HEK293 (cell line): ENCODE measurements around the gene SQSTM1.
A peak's percentile ranks its signal among the peaks of the same experiment; 100 is the strongest.

Source experiments
- GFI1B ChIP-seq: fragments of 450-650 bp; formaldehyde crosslinking; IDR thresholded peaks from 2 replicates; pipeline ENCODE4 v1.5.1; 2016; ENCODE audit warnings: missing biosample characterization, missing genetic modification characterization
- HOXD13 ChIP-seq: sonication (generic); formaldehyde crosslinking; IDR thresholded peaks from 2 replicates; pipeline ENCODE4 v1.8.0; 2022; ENCODE audit warnings: missing genetic modification reagents, borderline replicate concordance
- IKZF3 ChIP-seq: fragments of 450-650 bp; IDR thresholded peaks from 2 replicates; pipeline ENCODE4 v1.5.0; 2018; ENCODE audit warnings: missing biosample characterization, mild to moderate bottlenecking, missing genetic modification characterization, moderate library complexity
- KLF8 ChIP-seq: fragments of 450-650 bp; formaldehyde crosslinking; IDR thresholded peaks from 2 replicates; pipeline ENCODE4 v1.5.1; 2016; ENCODE audit warnings: missing biosample characterization, missing genetic modification characterization
- MEIS1 ChIP-seq: sonication (generic); formaldehyde crosslinking; IDR thresholded peaks from 2 replicates; pipeline ENCODE4 v1.8.1; 2022; ENCODE audit warnings: missing genetic modification reagents, mild to moderate bottlenecking, borderline replicate concordance
- SP2 ChIP-seq: fragments of 450-650 bp; formaldehyde crosslinking; IDR thresholded peaks from 2 replicates; pipeline ENCODE4 v1.5.1; 2016; ENCODE audit warnings: missing biosample characterization, missing genetic modification characterization
- ZBTB17 ChIP-seq: fragments of 450-650 bp; formaldehyde crosslinking; IDR thresholded peaks from 2 replicates; pipeline ENCODE4 v1.5.1; 2016; ENCODE audit warnings: missing biosample characterization, missing genetic modification characterization
- ZEB2 ChIP-seq: fragments of 450-650 bp; formaldehyde crosslinking; IDR thresholded peaks from 2 replicates; pipeline ENCODE4 v1.5.1; 2016; ENCODE audit warnings: missing biosample characterization, missing genetic modification characterization
- ZNF114 ChIP-seq: fragments of 450-650 bp; formaldehyde crosslinking; IDR thresholded peaks from 2 replicates; pipeline ENCODE4 v1.5.0; 2017; ENCODE audit warnings: missing biosample characterization, missing genetic modification characterization
- ZNF132 ChIP-seq: fragments of 450-650 bp; formaldehyde crosslinking; IDR thresholded peaks from 2 replicates; pipeline ENCODE4 v1.5.1; 2017; ENCODE audit warnings: missing biosample characterization, missing genetic modification characterization, borderline replicate concordance
- ZNF157 ChIP-seq: fragments of 450-650 bp; formaldehyde crosslinking; IDR thresholded peaks from 2 replicates; pipeline ENCODE4 v1.5.1; 2016; ENCODE audit warnings: missing biosample characterization, missing genetic modification characterization
- ZNF175 ChIP-seq: fragments of 450-650 bp; formaldehyde crosslinking; IDR thresholded peaks from 2 replicates; pipeline ENCODE4 v1.5.1; 2016; ENCODE audit warnings: missing biosample characterization, missing genetic modification characterization
- ZNF19 ChIP-seq: fragments of 450-650 bp; formaldehyde crosslinking; IDR thresholded peaks from 2 replicates; pipeline ENCODE4; 2016; ENCODE audit warnings: missing biosample characterization, missing genetic modification characterization, low read depth
- ZNF24 ChIP-seq: fragments of 450-650 bp; formaldehyde crosslinking; IDR thresholded peaks from 2 replicates; pipeline ENCODE4 v1.5.1; 2016; ENCODE audit warnings: missing biosample characterization, missing genetic modification characterization
- ZNF544 ChIP-seq: fragments of 450-650 bp; formaldehyde crosslinking; IDR thresholded peaks from 2 replicates; pipeline ENCODE4 v1.5.0; 2017; ENCODE audit warnings: missing biosample characterization, missing genetic modification characterization
- ZNF561 ChIP-seq: fragments of 450-650 bp; IDR thresholded peaks from 2 replicates; pipeline ENCODE4 v1.5.1; 2018; ENCODE audit warnings: missing biosample characterization, missing genetic modification characterization, borderline replicate concordance
- ZNF747 ChIP-seq: fragments of 450-650 bp; formaldehyde crosslinking; IDR thresholded peaks from 2 replicates; pipeline ENCODE4 v1.5.1; 2016; ENCODE audit warnings: missing biosample characterization, missing genetic modification characterization
- ZNF76 ChIP-seq: fragments of 450-650 bp; formaldehyde crosslinking; IDR thresholded peaks from 2 replicates; pipeline ENCODE4; 2016; ENCODE audit warnings: low read depth, missing biosample characterization, missing genetic modification characterization, borderline replicate concordance
- ZXDB ChIP-seq: fragments of 450-650 bp; formaldehyde crosslinking; IDR thresholded peaks from 2 replicates; pipeline ENCODE4 v1.5.1; 2016; ENCODE audit warnings: missing biosample characterization, missing genetic modification characterization
- TF ChIP-seq, protein P1 (sequence below): fragments of 450-650 bp; formaldehyde crosslinking; IDR thresholded peaks from 2 replicates; pipeline ENCODE4 v1.5.1; 2016; ENCODE audit warnings: missing biosample characterization, missing genetic modification characterization
- TF ChIP-seq, protein P2 (sequence below): fragments of 450-650 bp; formaldehyde crosslinking; optimal IDR thresholded peaks from 2 replicates; pipeline ENCODE3; 2016; ENCODE audit warnings: missing biosample characterization, mild to moderate bottlenecking, missing genetic modification characterization
- TF ChIP-seq, protein P3 (sequence below): fragments of 450-650 bp; formaldehyde crosslinking; IDR thresholded peaks from 2 replicates; pipeline ENCODE4 v1.5.1; 2016; ENCODE audit warnings: missing biosample characterization, missing genetic modification characterization
- TF ChIP-seq, protein P4 (sequence below): fragments of 450-650 bp; formaldehyde crosslinking; IDR thresholded peaks from 2 replicates; pipeline ENCODE4 v1.5.1; 2016; ENCODE audit warnings: missing biosample characterization, missing genetic modification characterization
- TF ChIP-seq, protein P5 (sequence below): fragments of 450-650 bp; IDR thresholded peaks from 2 replicates; pipeline ENCODE4 v1.5.1; 2018; ENCODE audit warnings: missing biosample characterization, missing genetic modification characterization
- TF ChIP-seq, protein P6 (sequence below): fragments of 450-650 bp; formaldehyde crosslinking; IDR thresholded peaks from 2 replicates; pipeline ENCODE4 v1.5.1; 2016; ENCODE audit warnings: missing biosample characterization, missing genetic modification characterization
- TF ChIP-seq, protein P7 (sequence below): fragments of 450-650 bp; formaldehyde crosslinking; conservative IDR thresholded peaks from 2 replicates; pipeline ENCODE4 v1.5.1; 2016; ENCODE audit warnings: low read depth, missing biosample characterization, missing genetic modification characterization

Gene SQSTM1

DNA sequence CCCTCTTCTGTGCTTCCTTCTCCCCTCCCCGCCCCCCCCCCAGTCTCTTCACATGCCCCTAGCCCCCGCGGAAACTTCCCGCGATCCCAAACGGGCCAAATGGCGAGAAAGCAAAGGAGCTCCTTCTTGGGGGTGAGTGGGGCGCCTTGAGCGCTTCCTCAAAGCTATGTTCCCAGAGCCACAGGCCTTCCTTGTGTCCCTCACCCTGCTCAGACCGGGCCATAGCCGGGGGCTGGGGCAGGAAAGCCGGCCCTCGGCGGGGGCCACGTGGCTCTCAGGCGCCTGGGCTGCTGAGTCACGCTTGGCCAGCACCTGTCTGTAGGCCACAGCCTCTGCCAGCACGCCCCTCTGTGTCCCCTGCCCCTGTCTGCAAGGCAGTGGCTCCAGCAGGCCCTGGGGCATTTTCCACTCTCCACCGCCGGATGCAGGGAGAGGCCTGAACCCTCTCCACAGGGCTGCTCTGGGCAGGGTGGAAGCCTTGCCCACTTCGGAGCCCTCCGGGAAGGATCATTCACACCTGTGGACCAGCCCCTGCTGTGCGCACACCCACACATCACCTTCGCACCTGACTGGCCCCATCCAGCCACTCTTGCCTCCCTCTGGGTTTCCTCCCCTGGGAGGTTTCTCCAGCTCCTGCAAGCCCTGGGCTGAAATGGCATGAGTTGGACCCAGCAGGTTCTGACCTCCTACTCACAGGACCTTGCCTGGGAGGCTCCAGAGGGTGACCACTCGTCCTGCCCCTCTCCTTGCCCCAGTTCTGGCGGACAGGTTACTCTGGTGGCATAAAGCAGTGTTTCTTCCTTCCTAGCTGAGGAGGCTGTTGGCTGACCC is 1.2 kb upstream of the SQSTM1 start (continued):
- TF ChIP-seq, protein P1, sequence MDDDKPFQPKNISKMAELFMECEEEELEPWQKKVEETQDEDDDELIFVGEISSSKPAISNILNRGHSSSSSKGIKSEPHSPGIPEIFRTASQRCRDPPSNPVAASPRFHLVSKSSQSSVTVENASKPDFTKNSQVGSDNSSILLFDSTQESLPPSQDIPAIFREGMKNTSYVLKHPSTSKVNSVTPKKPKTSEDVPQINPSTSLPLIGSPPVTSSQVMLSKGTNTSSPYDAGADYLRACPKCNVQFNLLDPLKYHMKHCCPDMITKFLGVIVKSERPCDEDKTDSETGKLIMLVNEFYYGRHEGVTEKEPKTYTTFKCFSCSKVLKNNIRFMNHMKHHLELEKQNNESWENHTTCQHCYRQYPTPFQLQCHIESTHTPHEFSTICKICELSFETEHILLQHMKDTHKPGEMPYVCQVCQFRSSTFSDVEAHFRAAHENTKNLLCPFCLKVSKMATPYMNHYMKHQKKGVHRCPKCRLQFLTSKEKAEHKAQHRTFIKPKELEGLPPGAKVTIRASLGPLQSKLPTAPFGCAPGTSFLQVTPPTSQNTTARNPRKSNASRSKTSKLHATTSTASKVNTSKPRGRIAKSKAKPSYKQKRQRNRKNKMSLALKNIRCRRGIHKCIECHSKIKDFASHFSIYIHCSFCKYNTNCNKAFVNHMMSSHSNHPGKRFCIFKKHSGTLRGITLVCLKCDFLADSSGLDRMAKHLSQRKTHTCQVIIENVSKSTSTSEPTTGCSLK (tag by site-specific recombination) = no peak
- TF ChIP-seq ZNF132 (tag by site-specific recombination) (no peak), ZNF175 (tag by site-specific recombination) (no peak), ZNF561 (tag by site-specific recombination) (no peak), ZEB2 (tag by site-specific recombination) (0 out of 2 replicates have a peak, but pooled peaks have one; percentile 9), IKZF3 (tag by site-specific recombination) (peak; percentile 12; the same call in 1 of the 2 replicates), ZBTB17 (peak; percentile 42; the same call in 1 of the 2 replicates), ZNF544 (tag by site-specific recombination) (no peak), KLF8 (tag by site-specific recombination) (no peak), ZXDB (peak; percentile 24; the same call in 1 of the 2 replicates), HOXD13 (no peak), SP2 (peak; percentile 3; the same call in 1 of the 2 replicates), ZNF76 (no peak), ZNF747 (tag by site-specific recombination) (no peak), ZNF157 (tag by site-specific recombination) (no peak), ZNF19 (tag by site-specific recombination) (no peak), GFI1B (tag by site-specific recombination) (no peak), ZNF24 (tag by site-specific recombination) (no peak), MEIS1 (CRISPR knock-in tag) (no peak), ZNF114 (tag by site-specific recombination) (no peak)
- TF ChIP-seq, protein P2, sequence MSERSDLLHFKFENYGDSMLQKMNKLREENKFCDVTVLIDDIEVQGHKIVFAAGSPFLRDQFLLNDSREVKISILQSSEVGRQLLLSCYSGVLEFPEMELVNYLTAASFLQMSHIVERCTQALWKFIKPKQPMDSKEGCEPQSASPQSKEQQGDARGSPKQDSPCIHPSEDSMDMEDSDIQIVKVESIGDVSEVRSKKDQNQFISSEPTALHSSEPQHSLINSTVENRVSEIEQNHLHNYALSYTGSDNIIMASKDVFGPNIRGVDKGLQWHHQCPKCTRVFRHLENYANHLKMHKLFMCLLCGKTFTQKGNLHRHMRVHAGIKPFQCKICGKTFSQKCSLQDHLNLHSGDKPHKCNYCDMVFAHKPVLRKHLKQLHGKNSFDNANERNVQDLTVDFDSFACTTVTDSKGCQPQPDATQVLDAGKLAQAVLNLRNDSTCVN = peak; percentile 8
- TF ChIP-seq, protein P3, sequence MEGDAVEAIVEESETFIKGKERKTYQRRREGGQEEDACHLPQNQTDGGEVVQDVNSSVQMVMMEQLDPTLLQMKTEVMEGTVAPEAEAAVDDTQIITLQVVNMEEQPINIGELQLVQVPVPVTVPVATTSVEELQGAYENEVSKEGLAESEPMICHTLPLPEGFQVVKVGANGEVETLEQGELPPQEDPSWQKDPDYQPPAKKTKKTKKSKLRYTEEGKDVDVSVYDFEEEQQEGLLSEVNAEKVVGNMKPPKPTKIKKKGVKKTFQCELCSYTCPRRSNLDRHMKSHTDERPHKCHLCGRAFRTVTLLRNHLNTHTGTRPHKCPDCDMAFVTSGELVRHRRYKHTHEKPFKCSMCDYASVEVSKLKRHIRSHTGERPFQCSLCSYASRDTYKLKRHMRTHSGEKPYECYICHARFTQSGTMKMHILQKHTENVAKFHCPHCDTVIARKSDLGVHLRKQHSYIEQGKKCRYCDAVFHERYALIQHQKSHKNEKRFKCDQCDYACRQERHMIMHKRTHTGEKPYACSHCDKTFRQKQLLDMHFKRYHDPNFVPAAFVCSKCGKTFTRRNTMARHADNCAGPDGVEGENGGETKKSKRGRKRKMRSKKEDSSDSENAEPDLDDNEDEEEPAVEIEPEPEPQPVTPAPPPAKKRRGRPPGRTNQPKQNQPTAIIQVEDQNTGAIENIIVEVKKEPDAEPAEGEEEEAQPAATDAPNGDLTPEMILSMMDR (tag by site-specific recombination) = no peak; the same call in 1 of the 2 replicates
- TF ChIP-seq, protein P4, sequence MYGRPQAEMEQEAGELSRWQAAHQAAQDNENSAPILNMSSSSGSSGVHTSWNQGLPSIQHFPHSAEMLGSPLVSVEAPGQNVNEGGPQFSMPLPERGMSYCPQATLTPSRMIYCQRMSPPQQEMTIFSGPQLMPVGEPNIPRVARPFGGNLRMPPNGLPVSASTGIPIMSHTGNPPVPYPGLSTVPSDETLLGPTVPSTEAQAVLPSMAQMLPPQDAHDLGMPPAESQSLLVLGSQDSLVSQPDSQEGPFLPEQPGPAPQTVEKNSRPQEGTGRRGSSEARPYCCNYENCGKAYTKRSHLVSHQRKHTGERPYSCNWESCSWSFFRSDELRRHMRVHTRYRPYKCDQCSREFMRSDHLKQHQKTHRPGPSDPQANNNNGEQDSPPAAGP = peak; percentile 42
- TF ChIP-seq, protein P5, sequence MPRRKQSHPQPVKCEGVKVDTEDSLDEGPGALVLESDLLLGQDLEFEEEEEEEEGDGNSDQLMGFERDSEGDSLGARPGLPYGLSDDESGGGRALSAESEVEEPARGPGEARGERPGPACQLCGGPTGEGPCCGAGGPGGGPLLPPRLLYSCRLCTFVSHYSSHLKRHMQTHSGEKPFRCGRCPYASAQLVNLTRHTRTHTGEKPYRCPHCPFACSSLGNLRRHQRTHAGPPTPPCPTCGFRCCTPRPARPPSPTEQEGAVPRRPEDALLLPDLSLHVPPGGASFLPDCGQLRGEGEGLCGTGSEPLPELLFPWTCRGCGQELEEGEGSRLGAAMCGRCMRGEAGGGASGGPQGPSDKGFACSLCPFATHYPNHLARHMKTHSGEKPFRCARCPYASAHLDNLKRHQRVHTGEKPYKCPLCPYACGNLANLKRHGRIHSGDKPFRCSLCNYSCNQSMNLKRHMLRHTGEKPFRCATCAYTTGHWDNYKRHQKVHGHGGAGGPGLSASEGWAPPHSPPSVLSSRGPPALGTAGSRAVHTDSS (tag by site-specific recombination) = no peak
- TF ChIP-seq, protein P6, sequence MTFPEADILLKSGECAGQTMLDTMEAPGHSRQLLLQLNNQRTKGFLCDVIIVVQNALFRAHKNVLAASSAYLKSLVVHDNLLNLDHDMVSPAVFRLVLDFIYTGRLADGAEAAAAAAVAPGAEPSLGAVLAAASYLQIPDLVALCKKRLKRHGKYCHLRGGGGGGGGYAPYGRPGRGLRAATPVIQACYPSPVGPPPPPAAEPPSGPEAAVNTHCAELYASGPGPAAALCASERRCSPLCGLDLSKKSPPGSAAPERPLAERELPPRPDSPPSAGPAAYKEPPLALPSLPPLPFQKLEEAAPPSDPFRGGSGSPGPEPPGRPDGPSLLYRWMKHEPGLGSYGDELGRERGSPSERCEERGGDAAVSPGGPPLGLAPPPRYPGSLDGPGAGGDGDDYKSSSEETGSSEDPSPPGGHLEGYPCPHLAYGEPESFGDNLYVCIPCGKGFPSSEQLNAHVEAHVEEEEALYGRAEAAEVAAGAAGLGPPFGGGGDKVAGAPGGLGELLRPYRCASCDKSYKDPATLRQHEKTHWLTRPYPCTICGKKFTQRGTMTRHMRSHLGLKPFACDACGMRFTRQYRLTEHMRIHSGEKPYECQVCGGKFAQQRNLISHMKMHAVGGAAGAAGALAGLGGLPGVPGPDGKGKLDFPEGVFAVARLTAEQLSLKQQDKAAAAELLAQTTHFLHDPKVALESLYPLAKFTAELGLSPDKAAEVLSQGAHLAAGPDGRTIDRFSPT (tag by site-specific recombination) = peak; percentile 68
- TF ChIP-seq, protein P7, sequence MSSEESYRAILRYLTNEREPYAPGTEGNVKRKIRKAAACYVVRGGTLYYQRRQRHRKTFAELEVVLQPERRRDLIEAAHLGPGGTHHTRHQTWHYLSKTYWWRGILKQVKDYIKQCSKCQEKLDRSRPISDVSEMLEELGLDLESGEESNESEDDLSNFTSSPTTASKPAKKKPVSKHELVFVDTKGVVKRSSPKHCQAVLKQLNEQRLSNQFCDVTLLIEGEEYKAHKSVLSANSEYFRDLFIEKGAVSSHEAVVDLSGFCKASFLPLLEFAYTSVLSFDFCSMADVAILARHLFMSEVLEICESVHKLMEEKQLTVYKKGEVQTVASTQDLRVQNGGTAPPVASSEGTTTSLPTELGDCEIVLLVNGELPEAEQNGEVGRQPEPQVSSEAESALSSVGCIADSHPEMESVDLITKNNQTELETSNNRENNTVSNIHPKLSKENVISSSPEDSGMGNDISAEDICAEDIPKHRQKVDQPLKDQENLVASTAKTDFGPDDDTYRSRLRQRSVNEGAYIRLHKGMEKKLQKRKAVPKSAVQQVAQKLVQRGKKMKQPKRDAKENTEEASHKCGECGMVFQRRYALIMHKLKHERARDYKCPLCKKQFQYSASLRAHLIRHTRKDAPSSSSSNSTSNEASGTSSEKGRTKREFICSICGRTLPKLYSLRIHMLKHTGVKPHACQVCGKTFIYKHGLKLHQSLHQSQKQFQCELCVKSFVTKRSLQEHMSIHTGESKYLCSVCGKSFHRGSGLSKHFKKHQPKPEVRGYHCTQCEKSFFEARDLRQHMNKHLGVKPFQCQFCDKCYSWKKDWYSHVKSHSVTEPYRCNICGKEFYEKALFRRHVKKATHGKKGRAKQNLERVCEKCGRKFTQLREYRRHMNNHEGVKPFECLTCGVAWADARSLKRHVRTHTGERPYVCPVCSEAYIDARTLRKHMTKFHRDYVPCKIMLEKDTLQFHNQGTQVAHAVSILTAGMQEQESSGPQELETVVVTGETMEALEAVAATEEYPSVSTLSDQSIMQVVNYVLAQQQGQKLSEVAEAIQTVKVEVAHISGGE (tag by site-specific recombination) = no peak
